Measurements from ENCODE around the gene RHEBL1. TPM values are rescaled to one million over a fixed set of nuclear protein-coding genes. Genes with fewer than 3 reads are reported as not detected.

RHEBL1 gene
- total RNA-seq, 2 donors from 2014 or later: 1.1 to 2.3 TPM

DNA sequence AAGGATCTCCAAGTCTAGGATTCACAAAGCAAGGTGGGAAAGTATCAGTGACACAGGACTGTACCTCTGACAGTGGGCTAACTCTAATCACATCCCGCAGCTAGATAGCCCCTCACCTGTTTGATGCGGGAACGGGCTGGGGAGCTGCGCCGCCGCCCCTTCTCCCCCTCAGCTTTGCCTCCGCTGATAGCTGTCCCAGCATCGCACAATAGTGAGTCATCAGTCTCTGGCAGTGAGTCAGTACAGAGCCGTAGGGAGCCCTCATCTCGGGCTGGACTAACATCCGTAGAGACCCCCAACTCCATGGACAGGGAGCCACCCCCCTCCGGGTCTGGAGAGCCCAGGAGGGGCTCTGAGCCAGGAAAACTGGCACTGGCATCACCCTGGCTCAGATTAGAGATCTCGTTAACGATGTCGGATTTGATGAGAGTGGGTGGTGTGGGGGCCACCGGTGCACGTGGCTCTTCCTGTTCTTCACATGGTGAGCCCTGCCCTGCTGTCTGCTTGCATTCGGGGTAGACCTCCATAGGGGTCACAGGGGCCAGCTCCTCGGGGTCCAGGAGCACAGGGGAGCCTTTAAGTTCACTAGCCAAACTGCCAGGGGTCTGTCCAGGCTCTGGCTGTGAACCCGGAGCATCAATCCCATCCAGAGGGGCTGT lies 20.1 kb downstream of the RHEBL1 start:
- TF ChIP-seq POLR2A (IDR thresholded peaks at IDR 0.05) (no peak), POLR2AphosphoS5 (IDR thresholded peaks at IDR 0.05) (no peak)
- TF ChIP-seq, protein P1, sequence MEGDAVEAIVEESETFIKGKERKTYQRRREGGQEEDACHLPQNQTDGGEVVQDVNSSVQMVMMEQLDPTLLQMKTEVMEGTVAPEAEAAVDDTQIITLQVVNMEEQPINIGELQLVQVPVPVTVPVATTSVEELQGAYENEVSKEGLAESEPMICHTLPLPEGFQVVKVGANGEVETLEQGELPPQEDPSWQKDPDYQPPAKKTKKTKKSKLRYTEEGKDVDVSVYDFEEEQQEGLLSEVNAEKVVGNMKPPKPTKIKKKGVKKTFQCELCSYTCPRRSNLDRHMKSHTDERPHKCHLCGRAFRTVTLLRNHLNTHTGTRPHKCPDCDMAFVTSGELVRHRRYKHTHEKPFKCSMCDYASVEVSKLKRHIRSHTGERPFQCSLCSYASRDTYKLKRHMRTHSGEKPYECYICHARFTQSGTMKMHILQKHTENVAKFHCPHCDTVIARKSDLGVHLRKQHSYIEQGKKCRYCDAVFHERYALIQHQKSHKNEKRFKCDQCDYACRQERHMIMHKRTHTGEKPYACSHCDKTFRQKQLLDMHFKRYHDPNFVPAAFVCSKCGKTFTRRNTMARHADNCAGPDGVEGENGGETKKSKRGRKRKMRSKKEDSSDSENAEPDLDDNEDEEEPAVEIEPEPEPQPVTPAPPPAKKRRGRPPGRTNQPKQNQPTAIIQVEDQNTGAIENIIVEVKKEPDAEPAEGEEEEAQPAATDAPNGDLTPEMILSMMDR (IDR thresholded peaks at IDR 0.05): no peak
- 82% methylated on average over 20 of the region's 20 CpGs for WGBS
- DNase-seq (ENCODE audit: low spot score): no peak
- Histone ChIP-seq H3K36me3 (peaks cover 52 to 66% of the 10 kb centered on the region in 2 donors), H3K4me3 (no peak overlapping the region), H3K27me3 (replicated peaks; ENCODE audit: insufficient read depth) (no peaks in the 10 kb centered on the region), H3K27ac (no peak overlapping the region), H3K4me1 (replicated peaks) (peaks cover 2% of the 10 kb centered on the region), H3K9me3 (no peaks in the 10 kb centered on the region)
- intact Hi-C loops (cut with DNase I): no loop called here

GRCh38 chr12:49048953-49049352 lies 20.8 kb downstream of the RHEBL1 start:
- Histone ChIP-seq H3K27me3 (replicated peaks; ENCODE audit: insufficient read depth) (no peaks in the 10 kb centered on the region), H3K4me1 (replicated peaks) (no peaks in the 10 kb centered on the region), H3K27ac (no peak overlapping the region), H3K4me3 (no peak overlapping the region), H3K9me3 (no peaks in the 10 kb centered on the region), H3K36me3 (peaks cover 54 to 70% of the 10 kb centered on the region in 2 donors)
- WGBS: 93% methylated on average over 10 of the region's 10 CpGs
- TF ChIP-seq, protein P1 (IDR thresholded peaks at IDR 0.05): no peak
- TF ChIP-seq POLR2AphosphoS5 (IDR thresholded peaks at IDR 0.05): no peak
- TF ChIP-seq POLR2A (IDR thresholded peaks at IDR 0.05): no peak
- intact Hi-C loops (cut with DNase I): no loop called here
- DNase-seq (ENCODE audit: low spot score): no peak

DNA sequence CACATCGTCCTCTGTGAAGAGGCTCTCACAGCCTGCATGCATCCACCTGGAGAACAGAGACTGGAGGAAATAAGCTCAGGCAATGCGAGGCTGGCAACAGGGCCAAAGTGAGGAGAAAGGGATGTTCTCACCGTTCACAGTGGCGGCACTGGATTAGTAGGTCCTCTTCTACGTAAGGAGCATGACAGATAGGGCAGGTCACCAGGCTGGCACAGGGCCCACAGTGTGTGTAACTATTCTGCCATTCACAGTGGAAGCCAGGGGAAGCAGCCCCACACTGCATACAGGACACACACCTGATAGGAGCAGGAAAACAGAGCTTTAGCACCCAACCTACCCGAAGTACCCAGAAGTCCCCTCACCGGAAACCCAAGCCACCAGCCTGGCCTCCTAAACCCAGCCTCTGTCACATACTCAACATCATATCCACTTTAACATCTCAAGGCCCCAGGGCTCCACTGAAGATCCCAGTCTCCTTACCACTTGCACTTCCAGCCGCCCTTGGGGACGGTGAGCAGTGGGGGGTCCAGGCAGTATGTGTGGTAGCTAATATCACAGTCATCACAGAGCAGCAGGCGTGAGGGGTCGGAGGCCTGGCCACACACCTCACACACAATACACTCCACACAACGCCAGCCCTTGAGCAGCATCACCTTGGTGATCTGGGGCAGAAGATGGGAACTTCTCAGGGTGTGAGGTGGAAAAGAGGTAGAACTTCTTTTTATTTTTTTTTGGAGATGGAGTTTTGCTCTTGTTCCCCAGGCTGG lies 23.5 kb downstream of the RHEBL1 start:
- DNase-seq (ENCODE audit: low spot score): no peak
- Histone ChIP-seq H3K4me3 (no peak overlapping the region), H3K9me3 (no peaks in the 10 kb centered on the region), H3K27ac (no peak overlapping the region), H3K27me3 (replicated peaks; ENCODE audit: insufficient read depth) (no peaks in the 10 kb centered on the region), H3K36me3 (peaks cover 57 to 70% of the 10 kb centered on the region in 2 donors), H3K4me1 (replicated peaks) (no peaks in the 10 kb centered on the region)
- no peak for TF ChIP-seq POLR2AphosphoS5 (IDR thresholded peaks at IDR 0.05)
- no peak for TF ChIP-seq POLR2A (IDR thresholded peaks at IDR 0.05)
- TF ChIP-seq, protein P1 (IDR thresholded peaks at IDR 0.05): no peak
- WGBS: 91% methylated on average over 12 of the region's 12 CpGs
- intact Hi-C loops (cut with DNase I): no loop called here

GRCh38 chr12:49044660-49045059 lies 25.1 kb downstream of the RHEBL1 start:
- Histone ChIP-seq H3K27ac (no peak overlapping the region), H3K4me3 (no peak overlapping the region), H3K9me3 (no peaks in the 10 kb centered on the region), H3K4me1 (replicated peaks) (no peaks in the 10 kb centered on the region), H3K27me3 (replicated peaks; ENCODE audit: insufficient read depth) (no peaks in the 10 kb centered on the region), H3K36me3 (peaks cover 50 to 76% of the 10 kb centered on the region in 2 donors)
- intact Hi-C loops (cut with DNase I): no loop called here
- TF ChIP-seq POLR2A (IDR thresholded peaks at IDR 0.05) (no peak), POLR2AphosphoS5 (IDR thresholded peaks at IDR 0.05) (no peak)
- TF ChIP-seq, protein P1 (IDR thresholded peaks at IDR 0.05): no peak
- 94% methylated on average over 12 of the region's 12 CpGs for WGBS
- DNase-seq (ENCODE audit: low spot score): no peak

Measured in prostate gland (tissue), 2 donors.